Measurements from ENCODE around the gene MYH13. TPM values are rescaled to one million over a fixed set of nuclear protein-coding genes. Genes with fewer than 3 reads are reported as not detected.

MYH13 gene
- total RNA-seq, 4 donors from 2014 or later = not detected

DNA sequence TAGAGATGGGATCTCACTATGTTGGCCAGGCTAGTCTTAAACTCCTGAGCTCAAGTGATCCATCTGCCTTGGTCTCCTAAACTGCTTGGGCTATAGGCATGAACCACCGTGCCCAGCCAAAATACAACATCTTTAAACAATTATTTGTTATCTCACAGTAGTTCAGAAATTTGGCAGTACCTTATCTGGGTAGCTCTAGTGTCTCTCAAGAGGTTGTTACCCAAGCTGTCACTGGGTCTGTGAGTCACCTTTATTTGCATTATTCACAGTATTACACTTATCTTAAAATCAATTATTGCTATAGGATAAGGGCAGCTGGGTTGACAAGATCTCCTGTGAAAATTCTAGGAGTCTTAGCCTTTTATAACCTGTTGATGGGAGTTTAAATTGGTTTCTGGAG is 110.4 kb downstream of the MYH13 start:
- 79 to 96% methylated on average over 1 of the region's 1 CpG for WGBS, 2 donors
- TF ChIP-seq POLR2A (IDR thresholded peaks at IDR 0.05) = no peak
- no peak for TF ChIP-seq EP300 (IDR thresholded peaks at IDR 0.05)
- TF ChIP-seq, protein P1, sequence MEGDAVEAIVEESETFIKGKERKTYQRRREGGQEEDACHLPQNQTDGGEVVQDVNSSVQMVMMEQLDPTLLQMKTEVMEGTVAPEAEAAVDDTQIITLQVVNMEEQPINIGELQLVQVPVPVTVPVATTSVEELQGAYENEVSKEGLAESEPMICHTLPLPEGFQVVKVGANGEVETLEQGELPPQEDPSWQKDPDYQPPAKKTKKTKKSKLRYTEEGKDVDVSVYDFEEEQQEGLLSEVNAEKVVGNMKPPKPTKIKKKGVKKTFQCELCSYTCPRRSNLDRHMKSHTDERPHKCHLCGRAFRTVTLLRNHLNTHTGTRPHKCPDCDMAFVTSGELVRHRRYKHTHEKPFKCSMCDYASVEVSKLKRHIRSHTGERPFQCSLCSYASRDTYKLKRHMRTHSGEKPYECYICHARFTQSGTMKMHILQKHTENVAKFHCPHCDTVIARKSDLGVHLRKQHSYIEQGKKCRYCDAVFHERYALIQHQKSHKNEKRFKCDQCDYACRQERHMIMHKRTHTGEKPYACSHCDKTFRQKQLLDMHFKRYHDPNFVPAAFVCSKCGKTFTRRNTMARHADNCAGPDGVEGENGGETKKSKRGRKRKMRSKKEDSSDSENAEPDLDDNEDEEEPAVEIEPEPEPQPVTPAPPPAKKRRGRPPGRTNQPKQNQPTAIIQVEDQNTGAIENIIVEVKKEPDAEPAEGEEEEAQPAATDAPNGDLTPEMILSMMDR (IDR thresholded peaks at IDR 0.05) = no peak
- Histone ChIP-seq H3K9me3 (no peaks in the 10 kb centered on the region), H3K27ac (no peak overlapping the region), H3K4me3 (no peak overlapping the region), H3K4me1 (peaks cover 0 to 1% (median 0%) of the 10 kb centered on the region in 4 donors), H3K36me3 (no peaks in the 10 kb centered on the region), H3K27me3 (no peaks in the 10 kb centered on the region)
- no peak for DNase-seq (ENCODE audit: low spot score in 2 of 2)

DNA sequence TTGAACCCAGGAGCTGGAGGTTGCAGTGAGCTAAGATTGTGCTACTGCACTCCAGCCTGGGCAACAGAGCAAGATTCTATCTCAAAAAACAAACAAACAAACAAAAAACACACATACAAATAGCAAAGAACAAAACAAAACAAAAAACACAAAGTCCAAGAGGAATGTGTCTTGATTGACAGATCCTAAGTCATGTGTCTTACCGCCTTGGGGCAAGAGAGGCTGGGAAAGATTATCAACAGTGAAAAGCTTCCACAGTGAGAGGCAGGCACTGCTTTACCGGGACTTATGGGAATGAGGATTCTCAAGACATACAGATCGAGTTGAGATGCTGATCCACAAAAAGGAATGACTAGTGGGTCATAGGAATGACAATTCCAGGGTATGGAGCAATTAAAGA is 111.7 kb downstream of the MYH13 start:
- Histone ChIP-seq H3K4me1 (no peaks in the 10 kb centered on the region), H3K27me3 (no peaks in the 10 kb centered on the region), H3K4me3 (no peak overlapping the region), H3K27ac (no peak overlapping the region), H3K36me3 (no peaks in the 10 kb centered on the region), H3K9me3 (no peaks in the 10 kb centered on the region)
- WGBS, 2 donors = 57 to 67% methylated on average over 3 of the region's 3 CpGs
- no peak for DNase-seq (ENCODE audit: low spot score in 2 of 2)
- TF ChIP-seq, protein P1 (IDR thresholded peaks at IDR 0.05) = no peak
- TF ChIP-seq EP300 (IDR thresholded peaks at IDR 0.05) (no peak), POLR2A (IDR thresholded peaks at IDR 0.05) (no peak)

DNA sequence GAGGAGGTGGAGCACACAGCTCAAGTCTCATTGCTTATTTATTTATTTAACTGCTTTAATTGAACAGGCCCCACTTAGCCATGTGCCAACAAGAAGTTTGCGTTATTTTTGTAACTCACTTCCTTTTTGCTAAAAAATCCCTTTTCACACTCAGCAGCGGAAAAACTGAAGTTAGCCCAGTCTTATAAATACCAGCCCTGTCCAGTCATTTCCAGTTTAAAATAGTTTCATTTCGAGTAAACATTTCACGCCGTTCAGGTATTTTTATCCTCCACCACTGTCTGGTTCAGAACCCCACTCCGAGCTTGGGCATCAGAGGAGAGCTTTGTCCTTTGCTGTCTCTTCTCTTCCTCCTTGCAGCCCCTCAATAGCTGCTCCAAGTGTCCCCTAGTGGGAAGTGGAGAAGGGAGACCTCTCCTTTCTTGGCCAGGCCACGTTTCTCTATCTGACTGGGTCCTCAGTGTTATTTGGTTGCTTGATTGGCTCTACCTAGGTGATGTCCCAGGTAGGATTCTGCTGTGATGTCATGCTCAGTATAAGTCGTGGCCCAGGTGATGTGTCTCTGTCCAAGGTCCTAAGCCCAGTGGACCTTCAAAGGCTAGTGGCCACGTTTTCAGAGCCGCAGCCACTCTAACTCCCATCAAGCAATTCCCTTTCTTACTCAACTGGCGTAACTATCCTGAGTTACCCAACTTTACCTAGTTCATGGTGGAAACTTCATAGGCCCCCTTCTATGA is 121.4 kb downstream of the MYH13 start:
- no peaks in the 10 kb centered on the region for H3K36me3 ChIP-seq
- no peak for TF ChIP-seq POLR2A (IDR thresholded peaks at IDR 0.05)
- TF ChIP-seq, protein P1 (IDR thresholded peaks at IDR 0.05) = no peak
- TF ChIP-seq EP300 (IDR thresholded peaks at IDR 0.05) = no peak
- WGBS, 2 donors = 67 to 70% methylated on average over 11 of the region's 11 CpGs
- no peaks in the 10 kb centered on the region for H3K27me3 ChIP-seq
- no peaks in the 10 kb centered on the region for H3K9me3 ChIP-seq
- DNase-seq (ENCODE audit: low spot score in 2 of 2) = no peak
- H3K4me3 ChIP-seq = no peak overlapping the region
- no peak overlapping the region for H3K27ac ChIP-seq
- H3K4me1 ChIP-seq = no peaks in the 10 kb centered on the region

Other genes with a start within 250 kb of the MYH13 start
- 100 to 1,000 TPM; 242 to 309 (median 264) TPM for gene GAS7, start 174.4 kb downstream of the MYH13 start, total RNA-seq
- gene MYH8, start 48.9 kb upstream of the MYH13 start, total RNA-seq = not detected
- gene MYH4, start 96.6 kb upstream of the MYH13 start, total RNA-seq = not detected
- gene MYH1, start 145.5 kb upstream of the MYH13 start, total RNA-seq = under 1 TPM in 1 of 4 donors, not detected in 3; 0.39 TPM
- gene MYH2, start 176.7 kb upstream of the MYH13 start, total RNA-seq = not detected